Osteocyte (in vitro differentiated cells): ENCODE measurements around the gene SENP6. TPM values are rescaled to one million over a fixed set of nuclear protein-coding genes. Genes with fewer than 3 reads are reported as not detected.

Experiments used
- DNase-seq: peaks from one replicate; pipeline ENCODE4 v3.0.0; 2021; ENCODE audit warnings: mixed read lengths; ENCODE audit not compliant: unreplicated experiment; ENCODE audit errors: extremely low spot score
- H3K27ac Mint-ChIP-seq: one replicate; pipeline ENCODE4 v1.8.0; 2021; ENCODE audit warnings: mild to moderate bottlenecking, mixed read lengths; ENCODE audit not compliant: unreplicated experiment
- H3K27me3 Mint-ChIP-seq: one replicate; pipeline ENCODE4 v1.8.0; 2021; ENCODE audit warnings: mixed read lengths; ENCODE audit not compliant: unreplicated experiment
- H3K36me3 Mint-ChIP-seq: one replicate; pipeline ENCODE4 v1.8.0; 2021; ENCODE audit warnings: mixed read lengths; ENCODE audit not compliant: unreplicated experiment
- H3K4me1 Mint-ChIP-seq: one replicate; pipeline ENCODE4 v1.8.0; 2021; ENCODE audit warnings: mixed read lengths; ENCODE audit not compliant: unreplicated experiment
- H3K4me3 Mint-ChIP-seq: one replicate; pipeline ENCODE4 v1.8.0; 2021; ENCODE audit warnings: mild to moderate bottlenecking, moderate library complexity, mixed read lengths; ENCODE audit not compliant: unreplicated experiment
- H3K9me3 Mint-ChIP-seq: one replicate; pipeline ENCODE4 v1.8.0; 2021; ENCODE audit warnings: mixed read lengths; ENCODE audit not compliant: unreplicated experiment
- total RNA-seq: library from RNA; stranded (reverse); gene quantifications from 2 replicates; pipeline ENCODE4 v1.2.1, GENCODE V29; 2021
- TF ChIP-seq, protein P1 (sequence below): fragments of 200-600 bp; sonication (generic); IDR thresholded peaks from 2 replicates; pipeline ENCODE4 v1.5.0; 2021; ENCODE audit warnings: antibody characterized with exemption, mild to moderate bottlenecking, moderate library complexity

SENP6 gene
- total RNA-seq, 1 donor from 2014 or later, result 101 TPM

DNA sequence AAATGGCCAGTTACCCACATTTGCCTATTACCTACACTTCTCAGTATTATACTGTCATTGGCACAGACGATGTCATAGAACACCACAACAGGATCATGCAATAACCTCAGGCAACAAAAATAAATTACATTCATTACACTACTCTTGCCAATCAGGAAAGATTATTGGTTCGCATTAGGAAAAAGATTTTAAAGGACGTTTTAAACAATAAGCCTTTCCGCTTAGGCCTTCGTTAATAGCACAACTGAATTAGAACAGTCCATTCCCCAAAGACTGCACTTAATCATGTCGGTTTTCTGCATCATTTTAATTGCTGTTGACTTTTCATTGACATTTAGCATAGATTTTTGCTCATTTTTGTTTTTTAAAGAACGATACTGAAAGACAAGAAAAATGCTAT lies 912 bp upstream of the SENP6 start:
- Mint-ChIP-seq H3K4me1 (peaks cover 32% of the 10 kb centered on the region), H3K36me3 (peaks cover 6% of the 10 kb centered on the region), H3K9me3 (peaks cover 4% of the 10 kb centered on the region), H3K27ac (peak overlapping the region; percentile 99), H3K4me3 (peak overlapping the region; percentile 63), H3K27me3 (no peaks in the 10 kb centered on the region)
- no peak for DNase-seq
- TF ChIP-seq, protein P1, sequence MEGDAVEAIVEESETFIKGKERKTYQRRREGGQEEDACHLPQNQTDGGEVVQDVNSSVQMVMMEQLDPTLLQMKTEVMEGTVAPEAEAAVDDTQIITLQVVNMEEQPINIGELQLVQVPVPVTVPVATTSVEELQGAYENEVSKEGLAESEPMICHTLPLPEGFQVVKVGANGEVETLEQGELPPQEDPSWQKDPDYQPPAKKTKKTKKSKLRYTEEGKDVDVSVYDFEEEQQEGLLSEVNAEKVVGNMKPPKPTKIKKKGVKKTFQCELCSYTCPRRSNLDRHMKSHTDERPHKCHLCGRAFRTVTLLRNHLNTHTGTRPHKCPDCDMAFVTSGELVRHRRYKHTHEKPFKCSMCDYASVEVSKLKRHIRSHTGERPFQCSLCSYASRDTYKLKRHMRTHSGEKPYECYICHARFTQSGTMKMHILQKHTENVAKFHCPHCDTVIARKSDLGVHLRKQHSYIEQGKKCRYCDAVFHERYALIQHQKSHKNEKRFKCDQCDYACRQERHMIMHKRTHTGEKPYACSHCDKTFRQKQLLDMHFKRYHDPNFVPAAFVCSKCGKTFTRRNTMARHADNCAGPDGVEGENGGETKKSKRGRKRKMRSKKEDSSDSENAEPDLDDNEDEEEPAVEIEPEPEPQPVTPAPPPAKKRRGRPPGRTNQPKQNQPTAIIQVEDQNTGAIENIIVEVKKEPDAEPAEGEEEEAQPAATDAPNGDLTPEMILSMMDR, result no peak

DNA sequence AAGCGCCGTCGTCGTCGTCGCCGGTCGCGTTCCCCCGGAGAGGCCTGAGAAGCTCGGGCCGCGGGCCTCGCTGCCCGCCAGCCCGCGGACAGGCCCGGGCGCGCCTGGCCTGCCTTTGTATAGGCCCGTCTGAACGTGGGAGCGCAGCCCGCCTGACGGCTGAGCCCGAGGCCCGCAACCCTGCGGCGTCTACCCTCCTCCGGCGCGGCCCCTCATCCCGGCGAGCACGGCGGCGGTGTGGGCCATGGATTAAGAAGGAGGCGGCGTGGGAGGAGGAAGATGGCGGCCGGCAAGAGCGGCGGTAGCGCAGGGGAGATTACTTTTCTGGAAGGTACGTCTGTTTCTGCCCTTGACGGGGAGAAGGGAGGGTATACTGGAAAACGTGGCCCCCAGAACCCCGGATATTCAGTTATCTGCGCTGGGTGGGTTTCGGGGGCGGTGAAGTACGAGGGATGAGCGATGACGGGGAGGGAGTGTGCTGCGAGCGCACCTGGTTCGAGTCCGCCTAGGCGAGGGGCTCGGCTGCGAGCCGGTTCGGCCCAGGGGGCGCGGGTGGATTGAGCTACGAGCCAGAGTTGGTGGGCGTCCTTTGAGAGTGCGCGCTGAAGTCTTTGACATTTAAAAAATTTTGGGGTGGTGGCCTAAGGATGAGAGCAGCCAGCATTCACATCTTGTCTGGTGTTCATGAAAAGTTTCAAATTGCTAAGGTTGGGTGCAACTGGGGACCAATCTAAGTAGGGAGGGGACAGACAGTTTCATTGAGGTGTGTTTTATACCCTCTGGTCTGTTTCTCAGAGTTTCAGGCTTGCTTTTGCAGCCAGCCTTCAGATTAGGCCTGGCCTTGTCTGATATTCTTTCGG lies 796 bp downstream of the SENP6 start:
- peaks cover 5% of the 10 kb centered on the region for H3K9me3 Mint-ChIP-seq

DNA sequence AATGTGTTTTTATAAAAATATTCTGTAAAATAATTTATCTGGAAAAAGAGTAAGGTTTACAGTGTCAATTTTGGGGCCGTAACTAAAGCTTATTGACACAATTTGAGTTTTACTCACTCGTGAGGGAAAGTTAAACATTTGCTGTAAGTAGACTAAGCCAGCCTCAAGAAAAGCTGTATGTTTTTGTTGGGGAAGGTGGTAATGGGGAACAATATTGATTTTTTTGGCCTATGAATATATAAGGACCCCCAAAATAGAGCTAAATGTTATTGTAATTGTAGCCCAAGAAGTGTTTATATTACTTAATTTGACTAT lies 1.4 kb downstream of the SENP6 start:
- peak overlapping the region; percentile 99 for H3K27ac Mint-ChIP-seq
- TF ChIP-seq, protein P1, result no peak

More for the DNA sequence above, 796 bp downstream of the SENP6 start:
- no peaks in the 10 kb centered on the region for H3K27me3 Mint-ChIP-seq
- H3K27ac Mint-ChIP-seq, result peak overlapping the region; percentile 99
- peaks cover 46% of the 10 kb centered on the region for H3K4me1 Mint-ChIP-seq
- H3K36me3 Mint-ChIP-seq, result peaks cover 7% of the 10 kb centered on the region
- TF ChIP-seq, protein P1, result no peak
- peak; percentile 87 for DNase-seq
- peak overlapping the region; percentile 98 for H3K4me3 Mint-ChIP-seq

DNA sequence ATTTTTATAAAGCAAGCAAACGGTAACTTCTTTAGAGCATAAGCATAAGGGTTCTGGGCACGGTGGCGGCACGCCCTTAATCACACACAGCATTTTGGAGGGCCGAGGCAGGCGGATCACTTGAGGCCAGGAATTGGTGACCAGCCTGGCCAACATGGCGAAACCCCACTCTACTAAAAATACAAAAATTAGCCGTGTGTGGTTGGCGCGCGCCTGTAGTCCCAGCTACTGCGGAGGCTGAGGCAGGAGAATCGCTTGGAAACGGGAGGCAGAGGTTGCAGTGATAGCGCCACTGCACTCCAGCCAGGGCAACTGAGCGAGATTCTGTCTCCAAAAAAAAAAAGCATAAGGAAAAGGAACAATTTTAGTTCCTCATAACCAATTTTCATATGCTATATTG lies 2.6 kb downstream of the SENP6 start:
- Mint-ChIP-seq H3K4me1 (peaks cover 63% of the 10 kb centered on the region), H3K36me3 (peaks cover 7% of the 10 kb centered on the region), H3K4me3 (peak overlapping the region; percentile 98), H3K27ac (peak overlapping the region; percentile 99), H3K9me3 (peaks cover 5% of the 10 kb centered on the region), H3K27me3 (no peaks in the 10 kb centered on the region)
- no peak for DNase-seq
- TF ChIP-seq, protein P1, result no peak

More for the DNA sequence above, 1.4 kb downstream of the SENP6 start:
- peaks cover 7% of the 10 kb centered on the region for H3K36me3 Mint-ChIP-seq
- H3K27me3 Mint-ChIP-seq, result no peaks in the 10 kb centered on the region
- peaks cover 5% of the 10 kb centered on the region for H3K9me3 Mint-ChIP-seq
- H3K4me1 Mint-ChIP-seq, result peaks cover 51% of the 10 kb centered on the region
- H3K4me3 Mint-ChIP-seq, result peak overlapping the region; percentile 98
- DNase-seq, result no peak

DNA sequence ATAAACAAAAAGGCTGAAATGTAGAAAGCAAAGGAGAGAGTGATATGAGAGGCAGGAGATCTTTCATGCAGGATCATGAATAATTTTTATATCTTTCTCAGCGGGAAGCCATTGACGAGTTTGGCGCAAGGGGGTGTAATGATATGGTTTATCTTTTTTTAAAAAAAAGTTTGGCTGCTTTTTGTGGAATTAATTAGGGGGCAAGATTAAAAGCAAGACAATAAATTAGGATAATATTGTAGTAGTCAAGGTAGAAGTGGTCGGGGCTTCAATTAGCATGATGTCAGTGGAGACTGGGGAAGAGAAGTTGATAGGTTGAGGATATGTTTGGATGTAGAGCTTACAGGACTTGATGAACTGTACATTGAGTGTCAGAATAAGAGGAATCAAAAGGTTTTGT lies 4.0 kb downstream of the SENP6 start:
- no peak for DNase-seq
- no peaks in the 10 kb centered on the region for H3K27me3 Mint-ChIP-seq
- no peak overlapping the region for H3K27ac Mint-ChIP-seq
- TF ChIP-seq, protein P1, result no peak
- H3K36me3 Mint-ChIP-seq, result peaks cover 7% of the 10 kb centered on the region
- H3K9me3 Mint-ChIP-seq, result peaks cover 5% of the 10 kb centered on the region
- no peak overlapping the region for H3K4me3 Mint-ChIP-seq
- peaks cover 68% of the 10 kb centered on the region for H3K4me1 Mint-ChIP-seq
